GM13976 (cell line): Measurements from ENCODE around the gene ACMSD.

Experiments used
- DNase-seq: peaks from one replicate; pipeline ENCODE4 v3.0.0; 2012; ENCODE audit warnings: low spot score
- in situ Hi-C: fragments of 300-500 bp; cut with MboI; formaldehyde crosslinking; loops from one replicate; pipeline ENCODE4 v1.12.0; 2022; ENCODE audit warnings: low sequenced_read_pairs, mixed read lengths, inconsistent platforms; ENCODE audit not compliant: unreplicated experiment
- TF ChIP-seq, protein P1 (sequence below): IDR thresholded peaks from 2 replicates; pipeline ENCODE4 v1.5.1; 2012; ENCODE audit warnings: borderline replicate concordance, mild to moderate bottlenecking; ENCODE audit not compliant: insufficient read depth; ENCODE audit errors: extremely low read depth, missing control alignments, control extremely low read depth

ACMSD gene

GRCh38 chr2:134875309-134875708, 36.9 kb downstream of the ACMSD start:
- in situ Hi-C loops: no loop called here
- TF ChIP-seq, protein P1, sequence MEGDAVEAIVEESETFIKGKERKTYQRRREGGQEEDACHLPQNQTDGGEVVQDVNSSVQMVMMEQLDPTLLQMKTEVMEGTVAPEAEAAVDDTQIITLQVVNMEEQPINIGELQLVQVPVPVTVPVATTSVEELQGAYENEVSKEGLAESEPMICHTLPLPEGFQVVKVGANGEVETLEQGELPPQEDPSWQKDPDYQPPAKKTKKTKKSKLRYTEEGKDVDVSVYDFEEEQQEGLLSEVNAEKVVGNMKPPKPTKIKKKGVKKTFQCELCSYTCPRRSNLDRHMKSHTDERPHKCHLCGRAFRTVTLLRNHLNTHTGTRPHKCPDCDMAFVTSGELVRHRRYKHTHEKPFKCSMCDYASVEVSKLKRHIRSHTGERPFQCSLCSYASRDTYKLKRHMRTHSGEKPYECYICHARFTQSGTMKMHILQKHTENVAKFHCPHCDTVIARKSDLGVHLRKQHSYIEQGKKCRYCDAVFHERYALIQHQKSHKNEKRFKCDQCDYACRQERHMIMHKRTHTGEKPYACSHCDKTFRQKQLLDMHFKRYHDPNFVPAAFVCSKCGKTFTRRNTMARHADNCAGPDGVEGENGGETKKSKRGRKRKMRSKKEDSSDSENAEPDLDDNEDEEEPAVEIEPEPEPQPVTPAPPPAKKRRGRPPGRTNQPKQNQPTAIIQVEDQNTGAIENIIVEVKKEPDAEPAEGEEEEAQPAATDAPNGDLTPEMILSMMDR: no peak

GRCh38 chr2:134882773-134883172, 44.4 kb downstream of the ACMSD start:
- DNase-seq: no peak
- TF ChIP-seq, protein P1: no peak
- in situ Hi-C loops: no loop called here

More at GRCh38 chr2:134875309-134875708, 36.9 kb downstream of the ACMSD start:
- no peak for DNase-seq

DNA sequence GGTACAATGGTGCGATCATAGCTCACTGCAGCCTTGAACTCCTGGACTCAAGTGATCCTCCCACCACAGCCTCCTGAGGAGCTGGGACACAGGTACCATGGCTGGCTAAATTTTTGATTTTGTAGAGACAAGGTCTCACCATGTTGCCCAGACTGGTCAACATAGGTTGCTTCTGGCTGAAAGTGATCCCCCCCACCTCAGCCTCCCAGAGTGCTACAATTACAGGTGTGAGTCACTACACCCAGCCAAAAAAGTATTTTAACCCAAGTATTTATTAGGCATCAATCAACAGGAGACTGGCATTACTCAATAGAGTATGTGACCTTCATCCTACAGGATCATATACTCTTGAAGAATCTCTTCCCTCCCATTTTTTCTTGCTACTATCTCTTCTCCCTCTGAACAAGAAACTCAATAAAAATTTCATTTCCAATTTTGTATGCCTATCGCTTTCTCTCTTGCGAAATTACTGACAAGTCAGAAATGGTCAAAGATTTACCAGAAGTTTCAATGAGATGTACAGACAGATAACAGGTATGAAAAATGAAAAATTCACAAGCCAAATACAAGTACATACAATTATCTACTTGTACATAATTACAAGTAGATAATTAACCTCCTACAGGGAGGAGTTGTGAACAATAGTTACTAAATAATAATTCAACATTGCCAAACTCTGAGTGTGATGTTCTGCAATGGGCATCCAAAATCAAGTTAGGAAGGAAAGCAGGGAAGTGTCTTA, 45.3 kb downstream of the ACMSD start:
- in situ Hi-C loops: no loop called here
- DNase-seq: no peak
- TF ChIP-seq, protein P1: no peak

DNA sequence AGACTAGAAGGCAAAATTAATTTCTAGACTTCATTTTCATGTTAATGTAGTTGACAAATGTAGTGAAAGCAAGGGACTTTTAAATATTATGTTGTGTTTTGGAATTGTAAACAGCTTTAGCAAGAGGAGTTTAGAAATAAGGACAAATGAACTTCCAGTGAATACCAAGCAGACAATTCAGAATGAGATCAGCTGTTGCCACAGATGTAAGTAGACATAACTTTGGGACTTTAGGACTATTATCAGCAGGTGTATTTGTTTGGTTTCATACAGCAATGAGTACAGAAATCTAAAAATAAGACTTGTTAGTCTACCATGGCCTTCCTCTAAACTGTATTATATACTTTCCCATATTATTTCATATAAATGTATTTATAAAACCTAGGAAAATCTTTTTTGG, 46.0 kb downstream of the ACMSD start:
- in situ Hi-C loops: no loop called here

GRCh38 chr2:134892282-134893035, 54.0 kb downstream of the ACMSD start:
- DNase-seq: no peak
- in situ Hi-C loops: no loop called here
- TF ChIP-seq, protein P1: no peak

More for the DNA sequence above, 46.0 kb downstream of the ACMSD start:
- no peak for DNase-seq
- TF ChIP-seq, protein P1: no peak

- DNase-seq: peak; percentile 22
- TF ChIP-seq, protein P1: no peak
- in situ Hi-C loops: loop anchor here (5.0 kb wide), 1 partner anchor 436 kb away; no protein-coding TSS in a partner anchor
Measured at GRCh38 chr2:134897932-134898331, 59.5 kb downstream of the ACMSD start.
